GM18505 (cell line): ENCODE data around the gene MRPS34.

ENCODE experiments used
- ATAC-seq: cut with Tn5 transposase; IDR thresholded peaks from one replicate; pipeline ENCODE4 v1.9.1; 2021; ENCODE audit not compliant: unreplicated experiment
- POLR2A ChIP-seq: IDR thresholded peaks from 4 replicates; pipeline ENCODE4 v1.6.1; 2011; ENCODE audit warnings: borderline replicate concordance; ENCODE audit not compliant: insufficient read depth, insufficient read length; ENCODE audit errors: extremely low read depth

Gene MRPS34

GRCh38 chr16:1784977-1785845 is 12.3 kb upstream of the MRPS34 start:
- no peak for TF ChIP-seq POLR2A
- ATAC-seq = no peak

- TF ChIP-seq POLR2A = peak; percentile 68
- ATAC-seq = peak; percentile 73
Measured at GRCh38 chr16:1782408-1783264, 9.7 kb upstream of the MRPS34 start, which contains the start of the genes NUBP2 and SPSB3. Gene NUBP2 (plus strand): TSS chr16:1782960. CDS start chr16:1783021, 61 bp downstream. Gene SPSB3 (minus strand): TSS chr16:1782571. CDS start chr16:1781483, 1,088 bp downstream.

- ATAC-seq = peak; percentile 16
- TF ChIP-seq POLR2A = no peak
Measured at GRCh38 chr16:1781758-1782407, 8.9 kb upstream of the MRPS34 start.

- ATAC-seq = no peak
- TF ChIP-seq POLR2A = no peak
Measured at GRCh38 chr16:1781254-1781653, 8.3 kb upstream of the MRPS34 start.

GRCh38 chr16:1780677-1781072 is 7.7 kb upstream of the MRPS34 start:
- ATAC-seq = no peak
- TF ChIP-seq POLR2A = no peak

GRCh38 chr16:1779741-1780676 is 7.1 kb upstream of the MRPS34 start:
- no peak for ATAC-seq
- TF ChIP-seq POLR2A = no peak

GRCh38 chr16:1779234-1779701 is 6.3 kb upstream of the MRPS34 start:
- no peak for ATAC-seq
- TF ChIP-seq POLR2A = no peak

GRCh38 chr16:1778200-1779179 is 5.6 kb upstream of the MRPS34 start:
- no peak for ATAC-seq
- no peak for TF ChIP-seq POLR2A

GRCh38 chr16:1777375-1778199 is 4.7 kb upstream of the MRPS34 start:
- TF ChIP-seq POLR2A = no peak
- no peak for ATAC-seq

- no peak for TF ChIP-seq POLR2A
- ATAC-seq = no peak
Measured at GRCh38 chr16:1776991-1777374, 4.0 kb upstream of the MRPS34 start.
